Lower leg skin (tissue), 4 donors: ENCODE measurements around the gene MANEAL. TPM values are rescaled to one million over a fixed set of nuclear protein-coding genes. Genes with fewer than 3 reads are reported as not detected.
A peak's percentile ranks its signal among the peaks of the same experiment; 100 is the strongest.

Source experiments
- DNase-seq, 2 donors: peaks; one replicate each; pipeline ENCODE4 v3.0.0-alpha.2; 2019; ENCODE audit warnings: low spot score in 2 of 2
- H3K4me3 ChIP-seq: fragments of 200-600 bp; sonication (generic); 2 replicates; pipeline ENCODE4 v1.5.1; 2017; ENCODE audit warnings: mild to moderate bottlenecking, low read depth; ENCODE audit not compliant: poor library complexity, severe bottlenecking
- POLR2A ChIP-seq, 2 donors: fragments of 450-650 bp; IDR thresholded peaks; one replicate each; pipeline ENCODE4 v1.6.1; 2016 to 2017; ENCODE audit warnings: antibody characterized with exemption in 2 of 2, mild to moderate bottlenecking in 1 of 2, moderate library complexity in 1 of 2
- whole genome bisulfite sequencing, 2 donors: methylation state at CpG; one replicate each; pipeline ENCODE4 v1.1.5; 2018; 5-methylcytosine and 5-hydroxymethylcytosine counted together
- intact Hi-C: fragments of 100-400 bp; cut with DNase I; formaldehyde crosslinking; loops from one replicate; pipeline ENCODE4 v1.15.0; 2023; ENCODE audit warnings: low total_unique reads
- total RNA-seq, 4 donors: library from RNA; depleted of rRNA; stranded (reverse); fragments of >200 nt; gene quantifications; one replicate each; pipeline ENCODE4 v1.1.0, GENCODE V29; 2016
- TF ChIP-seq, protein P1 (sequence below), 3 donors: fragments of 450-650 bp; IDR thresholded peaks; one replicate each; pipeline ENCODE4 v1.5.1; 2016; ENCODE audit warnings: antibody characterized with exemption in 3 of 3, mild to moderate bottlenecking in 3 of 3, moderate library complexity in 2 of 3

The MANEAL gene
- total RNA-seq, 4 donors from 2014 or later: 5.0 to 6.7 (median 6.3) TPM

DNA sequence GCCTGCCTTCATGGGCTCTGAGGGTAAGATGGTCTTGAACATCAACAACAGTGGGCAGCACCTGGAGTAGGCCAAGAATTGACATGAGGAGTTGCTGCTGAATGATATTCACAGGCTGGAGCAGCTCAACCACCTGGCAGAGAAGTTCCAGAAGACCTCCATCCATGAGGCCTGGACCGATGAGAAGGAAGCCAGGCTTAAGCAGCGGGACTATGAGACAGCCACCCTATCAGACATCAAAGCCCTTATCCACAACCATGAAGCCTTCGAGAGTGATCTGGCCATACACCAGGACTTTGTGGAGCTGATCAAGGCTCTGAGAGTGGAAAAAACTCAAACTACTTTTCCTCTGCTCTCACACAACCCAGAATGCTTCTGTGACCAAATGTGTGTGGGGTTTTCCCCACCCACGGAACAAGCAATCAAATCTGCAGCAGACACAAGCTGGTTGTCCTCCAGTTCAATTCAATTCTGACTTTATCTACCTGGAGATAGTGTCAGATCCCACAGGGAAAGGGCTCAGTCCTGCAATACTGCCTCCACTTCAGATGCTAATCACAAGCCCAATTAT is 16.6 kb upstream of the MANEAL start:
- intact Hi-C loops: no loop called here
- no peak for TF ChIP-seq POLR2A (IDR thresholded peaks at IDR 0.05)
- TF ChIP-seq, protein P1, sequence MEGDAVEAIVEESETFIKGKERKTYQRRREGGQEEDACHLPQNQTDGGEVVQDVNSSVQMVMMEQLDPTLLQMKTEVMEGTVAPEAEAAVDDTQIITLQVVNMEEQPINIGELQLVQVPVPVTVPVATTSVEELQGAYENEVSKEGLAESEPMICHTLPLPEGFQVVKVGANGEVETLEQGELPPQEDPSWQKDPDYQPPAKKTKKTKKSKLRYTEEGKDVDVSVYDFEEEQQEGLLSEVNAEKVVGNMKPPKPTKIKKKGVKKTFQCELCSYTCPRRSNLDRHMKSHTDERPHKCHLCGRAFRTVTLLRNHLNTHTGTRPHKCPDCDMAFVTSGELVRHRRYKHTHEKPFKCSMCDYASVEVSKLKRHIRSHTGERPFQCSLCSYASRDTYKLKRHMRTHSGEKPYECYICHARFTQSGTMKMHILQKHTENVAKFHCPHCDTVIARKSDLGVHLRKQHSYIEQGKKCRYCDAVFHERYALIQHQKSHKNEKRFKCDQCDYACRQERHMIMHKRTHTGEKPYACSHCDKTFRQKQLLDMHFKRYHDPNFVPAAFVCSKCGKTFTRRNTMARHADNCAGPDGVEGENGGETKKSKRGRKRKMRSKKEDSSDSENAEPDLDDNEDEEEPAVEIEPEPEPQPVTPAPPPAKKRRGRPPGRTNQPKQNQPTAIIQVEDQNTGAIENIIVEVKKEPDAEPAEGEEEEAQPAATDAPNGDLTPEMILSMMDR (IDR thresholded peaks at IDR 0.05): no peak
- 76 to 81% methylated on average over 4 of the region's 4 CpGs for WGBS, 2 donors
- H3K4me3 ChIP-seq: no peak overlapping the region
- no peak for DNase-seq

DNA sequence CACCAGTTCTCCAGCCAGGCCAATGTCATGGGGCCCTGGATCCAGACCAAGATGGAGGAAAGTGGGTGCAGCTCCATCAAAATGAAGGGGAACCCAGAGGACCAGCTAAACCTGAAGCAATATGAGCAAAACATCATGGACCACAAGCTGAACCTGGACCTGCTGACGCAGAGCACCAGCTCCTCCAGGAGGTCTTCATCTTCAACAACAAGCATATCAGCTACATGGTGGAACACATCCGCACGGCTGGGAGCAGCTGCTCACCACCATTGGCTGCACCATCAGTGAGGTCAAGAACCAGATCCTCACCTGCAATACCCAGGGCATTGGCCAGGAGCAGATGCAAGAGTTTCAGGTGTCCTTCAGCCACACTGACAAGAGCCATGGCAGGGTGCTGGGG is 15.0 kb upstream of the MANEAL start:
- intact Hi-C loops: no loop called here
- 78 to 81% methylated on average over 3 of the region's 3 CpGs for WGBS, 2 donors
- H3K4me3 ChIP-seq: no peak overlapping the region
- DNase-seq: no peak
- TF ChIP-seq, protein P1 (IDR thresholded peaks at IDR 0.05): no peak
- TF ChIP-seq POLR2A (IDR thresholded peaks at IDR 0.05): no peak

DNA sequence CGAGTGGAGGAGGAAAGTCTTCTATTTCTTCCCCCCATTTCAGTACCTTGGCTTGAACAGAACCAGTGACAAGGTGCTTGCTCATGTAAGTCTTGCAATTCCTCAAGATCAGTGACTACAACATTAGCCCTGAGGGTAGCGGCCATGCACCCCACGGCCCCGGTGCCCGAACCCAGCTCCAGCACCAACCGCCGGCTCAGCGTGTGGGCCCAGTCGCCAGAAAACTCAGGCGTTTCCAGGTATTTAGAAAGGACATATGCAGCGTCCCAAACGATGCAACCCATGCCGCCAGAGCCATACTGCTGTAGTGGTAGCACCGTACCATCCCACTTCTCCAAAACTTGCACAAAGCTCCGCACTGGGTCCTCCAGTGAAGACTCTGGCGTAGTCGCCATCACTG is 11.2 kb upstream of the MANEAL start:
- intact Hi-C loops: no loop called here
- 79 to 82% methylated on average over 17 of the region's 17 CpGs for WGBS, 2 donors
- peak in 1 of 2 donors; percentile 70 for DNase-seq
- no peak overlapping the region for H3K4me3 ChIP-seq
- TF ChIP-seq, protein P1 (IDR thresholded peaks at IDR 0.05): no peak
- no peak for TF ChIP-seq POLR2A (IDR thresholded peaks at IDR 0.05)

DNA sequence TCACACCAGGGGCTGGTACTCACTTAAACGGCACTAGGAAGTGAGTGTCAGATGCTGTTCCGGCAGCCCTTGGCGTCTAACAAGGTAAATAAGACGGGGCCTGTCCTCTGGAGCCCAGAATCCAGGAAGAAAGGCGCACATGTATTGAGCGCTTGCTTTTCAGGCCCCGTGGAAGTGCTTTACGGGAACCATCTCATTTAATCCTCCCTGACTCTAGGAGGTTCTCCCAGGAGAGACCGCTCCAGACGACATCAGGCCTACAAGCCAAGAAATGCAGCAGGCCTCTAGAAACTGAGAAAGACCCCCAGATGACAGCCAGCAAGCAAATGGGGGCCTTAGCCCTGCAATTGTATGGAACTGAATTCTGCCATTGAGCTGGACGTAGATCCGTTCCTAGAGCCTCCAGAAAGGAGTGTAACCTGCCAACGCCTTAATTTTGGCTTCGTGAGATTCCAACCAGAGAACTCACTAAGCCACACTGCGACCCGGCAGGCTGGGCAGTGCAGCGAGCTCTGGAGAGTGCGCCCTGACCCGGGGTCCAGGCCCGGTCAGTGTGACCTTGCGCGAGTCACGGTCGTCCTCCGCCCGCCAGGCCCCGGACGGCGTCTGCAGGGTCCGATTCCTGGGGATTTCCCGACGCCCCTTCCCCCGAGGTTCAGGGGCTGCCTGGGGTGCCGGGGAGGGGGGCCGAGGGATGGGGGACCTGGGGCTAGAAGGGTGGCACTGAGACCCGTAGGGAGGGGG is 532 bp upstream of the MANEAL start:
- intact Hi-C loops: no loop called here
- DNase-seq: no peak
- no peak overlapping the region for H3K4me3 ChIP-seq
- 33 to 45% methylated on average over 25 to 34 of the region's 36 CpGs for WGBS, 2 donors
- no peak for TF ChIP-seq POLR2A (IDR thresholded peaks at IDR 0.05)
- TF ChIP-seq, protein P1 (IDR thresholded peaks at IDR 0.05): no peak

DNA sequence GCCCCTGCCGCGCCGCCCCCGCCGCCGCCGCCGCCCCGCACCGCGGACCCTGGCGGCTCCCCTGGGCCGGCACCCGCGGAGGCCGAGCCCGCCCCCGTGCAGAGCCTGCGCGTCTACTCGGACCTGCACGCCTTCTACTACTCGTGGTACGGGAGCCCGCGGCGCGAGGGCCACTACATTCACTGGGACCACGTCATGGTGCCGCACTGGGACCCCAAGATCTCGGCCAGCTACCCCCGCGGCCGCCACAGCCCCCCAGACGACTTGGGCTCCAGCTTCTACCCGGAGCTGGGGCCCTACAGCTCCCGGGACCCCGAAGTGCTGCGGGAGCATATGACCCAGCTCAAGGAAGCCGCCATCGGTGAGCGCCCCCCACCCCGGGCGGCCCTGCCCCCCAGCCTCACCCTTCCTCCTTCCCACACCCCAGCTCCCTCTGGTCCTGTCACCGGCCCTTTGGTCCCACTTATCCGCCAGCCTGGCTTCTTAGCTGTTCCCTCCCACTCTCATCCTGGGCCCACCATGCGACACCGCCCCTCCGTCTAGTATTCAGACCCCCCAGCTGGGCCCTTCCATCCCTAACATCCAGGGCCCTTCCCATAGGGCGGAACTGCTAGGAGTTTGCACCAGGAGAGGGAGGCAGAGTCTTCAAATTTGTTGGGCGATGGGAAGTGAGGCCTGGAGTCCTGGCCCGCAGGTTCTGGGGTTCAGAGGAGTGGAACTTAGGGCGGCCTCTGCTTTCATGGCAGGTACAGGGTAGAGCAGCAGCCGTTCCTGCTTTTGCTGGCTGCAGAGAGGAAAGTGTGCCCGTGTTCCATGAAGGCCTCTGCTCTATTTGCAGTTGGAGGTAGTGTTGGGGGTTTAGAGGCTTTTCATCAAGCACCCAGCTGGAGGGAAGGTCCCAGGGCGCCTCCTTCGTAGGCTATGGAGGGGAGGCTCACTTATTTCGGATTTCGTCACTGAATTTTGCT is 1.0 kb downstream of the MANEAL start:
- no peak for DNase-seq
- intact Hi-C loops: no loop called here
- WGBS, 2 donors: 13 to 15% methylated on average over 21 to 30 of the region's 59 CpGs
- no peak overlapping the region for H3K4me3 ChIP-seq
- TF ChIP-seq POLR2A (IDR thresholded peaks at IDR 0.05): no peak
- TF ChIP-seq, protein P1 (IDR thresholded peaks at IDR 0.05): no peak
